Esophagus squamous epithelium (tissue), 4 donors: ENCODE results near the gene ITSN1.

Experiments
- CTCF ChIP-seq, 6 experiments: fragments of 450-650 bp in 4 of 6; fragments of 200-600 bp in 2 of 6; sonication (generic) in 2 of 6; IDR thresholded peaks; one replicate each; pipeline ENCODE4 v1.5.1; 2016 to 2019; ENCODE audit warnings: antibody characterized with exemption in 6 of 6, mild to moderate bottlenecking in 4 of 6, moderate library complexity in 4 of 6
- POLR2A ChIP-seq, 4 donors: fragments of 450-650 bp; IDR thresholded peaks; one replicate each; pipeline ENCODE4 v1.6.1; 2017; ENCODE audit warnings: antibody characterized with exemption in 4 of 4, mild to moderate bottlenecking in 4 of 4, moderate library complexity in 3 of 4

- TF ChIP-seq POLR2A (IDR thresholded peaks at IDR 0.05) (no peak), CTCF (IDR thresholded peaks at IDR 0.05) (no peak)
Measured at GRCh38 chr21:33813832-33814365, 171.6 kb downstream of the ITSN1 start.
